Epithelial cell of prostate (primary cell): Measurements from ENCODE around the gene ABCC11.

Experiments
- DNase-seq: peaks from one replicate; pipeline ENCODE4 v3.0.0-alpha.2; 2011; ENCODE audit warnings: low read depth, low spot score
- H3K27ac ChIP-seq: fragments of 450-650 bp; 2 replicates; pipeline ENCODE4 v1.5.1; 2017; ENCODE audit warnings: mild to moderate bottlenecking

The ABCC11 gene

DNA sequence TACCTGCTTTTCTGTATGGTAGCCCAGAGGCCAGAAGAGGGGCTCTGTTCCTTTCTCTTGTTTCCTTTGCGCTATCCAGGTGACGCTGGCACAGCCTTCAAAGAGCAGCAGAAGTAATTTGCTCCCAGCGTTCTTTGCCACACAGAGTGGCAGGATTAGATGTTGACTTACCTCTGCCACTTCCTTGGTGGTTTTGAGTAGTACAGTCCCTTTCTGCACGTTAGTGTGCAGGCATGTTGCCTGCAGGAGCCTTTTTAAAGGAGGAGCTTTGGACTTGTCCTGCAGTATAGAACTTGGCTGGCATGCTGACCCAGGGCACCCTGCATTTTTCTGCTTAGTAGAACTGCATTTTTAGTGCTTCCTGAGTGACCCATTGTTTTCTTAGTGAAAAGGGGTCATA, at the start of gene ABCC11:
ABCC11 (minus strand) TSS at position 229 of the 400 bp plus-strand sequence. CDS start 15,618 bp downstream, outside the sequence.
- H3K27ac ChIP-seq: no peak within 1 kb of the TSS
- DNase-seq: no peak

DNA sequence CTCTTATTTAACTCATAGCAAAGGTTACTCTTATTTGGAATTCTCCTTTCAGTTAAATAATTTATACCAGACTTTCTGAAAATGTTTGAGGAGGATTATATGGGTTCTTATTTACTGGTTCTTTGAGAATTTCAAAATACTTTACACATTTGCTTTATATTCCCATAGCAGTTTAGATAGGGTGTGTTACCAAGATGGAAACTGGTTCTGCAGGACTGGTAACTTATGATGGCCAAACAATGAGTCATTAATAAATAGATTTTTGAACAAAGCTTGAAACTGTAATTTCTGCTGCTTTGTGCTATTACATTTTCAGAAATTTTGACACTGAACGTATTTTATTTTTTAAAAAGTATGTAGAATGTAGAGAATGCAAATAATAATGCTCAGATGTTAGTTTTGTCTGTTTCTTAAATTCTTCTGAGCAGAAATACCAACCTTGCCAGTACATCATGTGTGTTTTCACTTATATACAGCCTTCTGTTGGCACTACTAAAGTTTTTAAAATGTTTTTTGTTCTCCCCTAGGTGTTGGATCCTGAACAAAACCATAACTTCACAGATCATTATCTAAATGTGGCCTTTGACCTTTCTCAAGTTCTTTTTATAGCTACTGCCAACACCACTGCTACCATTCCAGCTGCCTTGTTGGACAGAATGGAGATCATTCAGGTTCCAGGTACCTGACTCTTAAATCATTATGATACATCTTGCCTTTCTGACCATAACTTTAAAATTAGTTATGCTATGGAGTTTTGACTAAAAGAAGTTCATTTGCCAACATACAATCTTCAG, 48.3 kb upstream of the ABCC11 start:
- DNase-seq: peak; percentile 26
- H3K27ac ChIP-seq: peak overlapping the region; percentile 70

DNA sequence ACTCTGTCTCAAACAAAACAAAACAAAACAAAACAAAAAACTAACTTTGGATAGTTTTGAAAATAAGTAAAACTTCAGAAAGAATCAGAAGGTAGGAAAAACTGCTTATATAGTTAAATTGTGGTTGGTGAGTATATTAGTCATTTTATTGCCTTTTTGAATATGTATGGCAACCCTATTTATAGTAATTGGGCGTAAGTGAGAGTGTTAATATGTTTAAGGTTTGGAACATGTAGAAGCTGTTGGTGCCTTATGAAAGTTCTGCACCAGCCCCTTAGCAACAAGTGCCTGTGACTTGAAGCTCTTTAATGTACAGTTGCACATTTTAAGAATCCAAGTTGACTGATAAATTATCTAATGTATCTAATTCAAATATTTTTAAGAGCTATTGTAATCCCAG, 47.4 kb upstream of the ABCC11 start:
- peak overlapping the region; percentile 70 for H3K27ac ChIP-seq
- no peak for DNase-seq

DNA sequence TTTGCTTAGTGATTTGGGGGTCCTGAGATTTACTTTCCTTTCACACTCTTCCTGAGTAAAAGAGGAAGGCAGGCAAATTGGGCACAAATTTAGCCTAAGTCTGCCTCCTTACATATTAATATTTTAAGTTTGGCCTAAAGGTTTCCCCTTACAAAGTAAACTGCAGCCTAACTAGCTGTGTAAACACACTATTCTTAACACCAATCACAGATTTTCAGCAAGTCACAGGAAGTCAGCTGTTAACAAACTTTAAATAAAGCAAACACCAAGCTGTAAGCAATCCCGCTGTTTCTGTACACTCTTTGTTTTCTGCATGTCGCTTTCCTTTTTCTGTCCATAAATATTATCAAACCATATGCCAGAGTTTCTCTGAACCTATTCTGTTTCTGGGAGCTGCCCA, 45.1 kb upstream of the ABCC11 start:
- DNase-seq: no peak
- H3K27ac ChIP-seq: peak overlapping the region; percentile 90

DNA sequence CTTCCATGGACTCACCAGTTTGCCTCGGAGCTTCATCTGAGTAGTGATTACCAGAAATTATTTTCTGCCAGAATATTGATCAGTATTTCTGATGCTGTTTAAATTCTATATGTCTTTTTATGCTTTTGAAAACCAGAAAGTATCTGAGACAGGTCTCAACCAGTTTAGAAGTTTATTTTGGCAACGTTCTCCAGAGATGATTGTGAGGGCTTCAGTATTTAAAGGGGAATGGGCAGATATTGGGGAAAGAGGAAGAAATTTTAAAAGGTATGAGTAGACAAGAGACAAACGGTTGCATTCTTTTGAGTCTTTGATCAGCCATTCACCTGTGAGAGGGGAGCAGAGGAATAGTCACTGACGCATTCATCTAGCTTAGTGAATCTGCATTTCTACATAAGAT, 44.4 kb upstream of the ABCC11 start:
- H3K27ac ChIP-seq: peak overlapping the region; percentile 90

DNA sequence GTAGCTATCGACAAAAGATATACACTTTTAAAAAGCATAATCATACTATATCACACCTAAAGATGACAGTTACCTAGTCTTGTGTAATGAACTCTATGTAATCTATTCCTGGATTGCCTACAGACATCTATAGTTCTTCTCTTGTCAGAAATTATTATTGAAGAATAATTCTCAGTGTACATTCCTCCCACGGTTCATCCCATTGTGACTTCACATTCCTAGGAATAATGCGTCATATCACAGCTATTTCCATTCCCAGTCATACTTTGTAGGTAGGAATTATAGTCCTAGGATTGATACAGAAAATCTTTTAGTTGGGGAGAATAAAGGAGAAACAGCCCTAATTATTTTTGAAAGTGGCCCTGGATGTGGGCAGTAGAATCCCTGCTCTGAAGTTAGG, 44.0 kb upstream of the ABCC11 start:
- H3K27ac ChIP-seq: peak overlapping the region; percentile 90
- no peak for DNase-seq

More for the DNA sequence above, 44.4 kb upstream of the ABCC11 start:
- DNase-seq: no peak

DNA sequence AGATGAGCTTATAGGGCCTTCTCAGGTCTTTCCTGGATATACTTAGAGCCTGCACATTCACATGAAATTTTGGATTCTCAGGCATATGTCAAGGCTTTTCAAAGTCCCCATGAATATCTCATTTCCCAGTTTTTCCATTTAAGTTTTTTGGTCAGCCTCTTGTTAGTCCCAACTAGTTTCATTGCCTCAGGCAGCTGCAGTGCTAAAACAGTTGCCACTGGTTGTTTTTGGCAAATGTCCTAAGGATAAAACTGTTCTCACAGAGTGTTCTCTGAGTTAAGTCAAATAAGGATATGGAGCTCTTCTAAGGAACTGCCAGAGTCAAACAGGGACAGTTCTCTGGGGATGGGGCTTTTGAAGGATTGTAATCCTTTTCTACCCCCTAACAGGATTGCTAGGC, 39.9 kb upstream of the ABCC11 start:
- DNase-seq: no peak
- H3K27ac ChIP-seq: no peak overlapping the region

DNA sequence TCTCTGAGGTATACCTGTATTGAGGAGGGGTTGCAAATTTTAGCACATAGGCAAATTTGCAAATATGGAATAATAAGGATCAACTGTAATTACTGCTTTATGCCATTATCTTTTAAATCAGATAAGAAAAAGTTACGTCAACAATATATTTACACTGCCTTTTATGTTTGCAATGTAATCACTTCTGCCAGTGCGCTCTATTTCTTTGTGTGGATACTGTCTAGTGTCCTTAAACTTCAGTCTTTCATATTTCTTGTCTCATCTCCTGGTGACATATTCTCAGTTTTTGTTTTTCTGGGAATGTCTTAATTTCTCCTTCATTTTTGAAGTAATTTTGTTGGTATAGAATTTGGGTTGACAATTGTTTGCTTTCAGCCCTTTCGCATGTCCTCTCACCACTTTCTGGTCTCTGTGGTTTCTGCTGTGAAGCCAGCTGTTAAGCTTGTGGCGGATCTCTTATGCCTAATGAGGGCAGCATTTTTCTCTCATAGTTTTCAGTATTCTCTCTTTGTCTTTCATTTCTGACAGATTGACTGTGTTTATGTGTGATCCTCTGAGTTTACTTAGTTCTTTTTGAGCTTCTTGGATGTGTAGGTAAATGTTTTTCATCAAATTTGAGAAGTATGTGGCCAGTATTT, 37.6 kb upstream of the ABCC11 start:
- DNase-seq: no peak
- no peak overlapping the region for H3K27ac ChIP-seq

DNA sequence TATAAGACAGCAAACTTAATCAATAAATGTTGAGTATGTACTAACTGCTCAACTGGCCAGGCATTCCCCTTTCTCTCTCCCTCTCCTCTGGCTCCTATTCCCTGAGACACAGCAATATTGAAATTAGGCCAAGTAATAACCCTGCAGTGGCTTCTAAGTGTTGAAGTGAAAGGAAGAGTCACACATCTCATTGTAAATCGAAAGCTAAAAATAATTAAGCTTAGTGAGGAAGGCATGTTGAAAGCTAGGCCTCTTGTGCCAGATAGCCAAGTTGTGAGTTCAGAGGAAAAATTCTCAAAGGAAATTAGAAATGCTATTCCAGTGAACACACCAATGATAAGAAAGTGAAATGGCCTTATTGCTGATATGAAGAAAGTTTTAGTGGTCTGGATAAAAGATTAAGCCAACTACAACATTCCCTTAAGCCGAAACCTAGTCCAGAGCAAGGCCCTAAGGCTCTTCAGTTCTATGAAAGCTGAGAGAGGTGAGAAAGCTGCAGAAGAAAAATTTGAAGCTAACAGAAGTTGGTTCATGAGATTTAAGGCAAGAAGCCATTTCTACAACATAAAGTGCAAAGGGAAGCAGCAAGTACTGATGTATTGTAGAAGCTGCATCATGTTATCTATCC, 35.4 kb upstream of the ABCC11 start:
- DNase-seq: no peak
- no peak overlapping the region for H3K27ac ChIP-seq

DNA sequence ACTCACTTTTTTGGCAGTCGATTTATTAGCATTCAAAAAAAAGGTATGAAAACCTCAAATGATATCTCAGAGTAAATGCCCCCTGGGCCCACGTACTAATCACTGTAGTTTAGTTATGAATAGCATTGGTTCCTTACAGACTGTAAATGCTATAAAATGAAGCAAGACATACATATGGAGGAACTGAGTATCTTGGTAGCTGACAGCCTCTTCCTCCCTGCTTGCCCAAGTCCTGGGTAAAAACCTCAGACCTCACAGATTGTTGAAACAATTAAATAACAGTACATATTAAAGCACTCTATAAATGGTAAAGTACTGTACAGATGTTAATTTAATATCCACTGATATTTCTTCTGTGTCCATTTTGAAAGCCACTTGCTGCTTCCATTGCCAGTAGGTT, 33.2 kb upstream of the ABCC11 start:
- no peak overlapping the region for H3K27ac ChIP-seq

DNA sequence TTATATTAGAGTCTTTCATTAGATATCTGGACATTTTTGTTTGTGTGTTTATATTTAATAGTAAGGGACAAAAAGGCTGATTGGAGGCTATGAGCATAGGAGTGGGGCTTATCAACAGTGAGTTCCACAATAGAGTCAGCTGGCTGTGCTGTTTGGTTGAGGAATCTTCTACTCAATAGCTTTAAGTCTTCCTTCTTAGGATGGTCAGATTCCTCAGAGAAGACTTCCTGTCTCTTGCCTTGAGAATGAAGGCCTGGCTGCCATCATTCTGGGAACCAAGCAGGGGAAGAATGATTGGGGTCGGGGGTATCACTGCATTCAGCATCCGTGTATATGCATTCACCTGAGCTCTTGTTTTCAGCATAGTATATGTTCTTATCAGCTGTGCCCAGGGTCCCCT, 31.9 kb upstream of the ABCC11 start:
- no peak overlapping the region for H3K27ac ChIP-seq
- DNase-seq: no peak

More for the DNA sequence above, 33.2 kb upstream of the ABCC11 start:
- DNase-seq: no peak

DNA sequence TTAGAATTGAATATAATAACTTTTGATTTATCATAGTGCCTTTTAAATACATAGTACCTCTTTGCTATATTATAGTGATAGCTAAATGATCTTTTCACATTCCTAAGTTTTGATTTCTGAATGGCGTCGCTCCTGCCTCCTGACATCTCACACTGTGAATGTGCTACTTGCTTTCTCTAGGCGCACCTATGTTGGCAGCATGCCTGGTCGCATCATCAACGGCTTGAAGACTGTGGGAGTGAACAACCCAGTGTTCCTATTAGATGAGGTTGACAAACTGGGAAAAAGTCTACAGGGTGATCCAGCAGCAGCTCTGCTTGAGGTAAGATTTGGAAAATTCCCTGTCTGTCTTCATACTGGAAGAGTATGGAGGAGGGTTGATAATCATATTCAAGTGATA, 29.8 kb upstream of the ABCC11 start:
- no peak overlapping the region for H3K27ac ChIP-seq
- DNase-seq: no peak

DNA sequence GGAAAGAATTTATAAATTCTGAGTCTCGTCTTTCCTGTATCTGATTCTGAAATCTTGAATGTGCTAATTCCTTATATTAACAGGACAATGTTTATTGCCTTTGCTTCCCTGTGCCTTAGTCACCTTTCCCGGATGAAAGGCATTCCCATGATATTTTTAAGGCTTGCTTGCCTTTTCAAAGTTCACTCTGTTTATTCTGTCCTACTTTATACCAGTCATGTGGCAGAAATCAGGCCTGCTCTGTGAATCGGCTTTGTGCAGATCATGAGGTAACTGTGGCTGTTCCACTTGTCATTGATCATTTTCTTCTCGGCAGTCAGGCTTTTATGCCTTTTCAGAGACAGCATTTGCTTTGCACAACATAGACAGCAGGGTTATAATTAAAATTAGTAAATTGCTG, 28.8 kb upstream of the ABCC11 start:
- H3K27ac ChIP-seq: peak overlapping the region; percentile 52
- DNase-seq: no peak

DNA sequence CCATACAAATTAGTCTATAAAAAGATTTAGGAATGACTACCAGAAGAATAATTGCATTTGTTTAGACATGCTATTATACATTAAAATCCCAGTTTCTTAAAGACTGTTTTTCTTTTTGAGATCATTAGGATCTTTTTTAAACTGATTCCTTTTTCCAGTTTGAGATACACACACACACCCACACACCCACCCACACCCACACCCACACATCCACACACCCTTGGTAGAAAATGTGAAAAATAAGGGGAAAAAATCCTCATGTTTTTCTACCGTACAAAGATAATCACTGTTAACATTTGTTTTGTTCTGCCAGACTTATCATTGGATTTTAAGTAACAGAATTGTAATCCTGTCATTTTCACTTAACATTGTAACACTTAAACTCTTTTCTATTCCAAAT, 27.1 kb upstream of the ABCC11 start:
- H3K27ac ChIP-seq: no peak overlapping the region
- no peak for DNase-seq

DNA sequence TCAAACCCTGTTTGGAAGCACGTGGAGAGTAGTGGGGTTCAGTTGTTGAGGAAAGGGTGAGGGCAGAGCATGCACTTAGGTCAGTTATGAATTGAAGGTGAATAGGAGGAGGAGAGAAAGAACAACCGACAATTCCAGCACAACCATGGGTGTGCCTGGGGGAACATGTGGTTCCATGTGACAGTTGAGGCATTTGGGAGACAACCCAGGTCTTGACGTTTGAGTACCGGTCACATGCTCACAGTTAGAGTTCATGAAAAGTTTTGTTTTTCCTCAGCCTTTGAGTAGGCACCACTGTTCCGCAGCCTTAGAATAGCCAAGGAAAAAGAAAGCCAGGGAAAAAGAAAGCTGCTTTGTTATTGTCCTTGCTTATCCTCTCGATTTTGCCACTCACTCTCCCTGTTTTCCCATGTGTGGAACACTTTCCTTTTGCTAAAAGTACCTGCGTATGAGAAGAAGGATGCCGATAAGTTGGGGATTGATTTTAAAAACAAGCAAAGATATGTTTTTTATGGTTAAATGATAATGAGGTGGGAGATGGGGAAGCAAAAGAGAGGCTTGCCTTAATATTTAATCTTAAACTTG, 25.6 kb upstream of the ABCC11 start:
- DNase-seq: no peak
- no peak overlapping the region for H3K27ac ChIP-seq

DNA sequence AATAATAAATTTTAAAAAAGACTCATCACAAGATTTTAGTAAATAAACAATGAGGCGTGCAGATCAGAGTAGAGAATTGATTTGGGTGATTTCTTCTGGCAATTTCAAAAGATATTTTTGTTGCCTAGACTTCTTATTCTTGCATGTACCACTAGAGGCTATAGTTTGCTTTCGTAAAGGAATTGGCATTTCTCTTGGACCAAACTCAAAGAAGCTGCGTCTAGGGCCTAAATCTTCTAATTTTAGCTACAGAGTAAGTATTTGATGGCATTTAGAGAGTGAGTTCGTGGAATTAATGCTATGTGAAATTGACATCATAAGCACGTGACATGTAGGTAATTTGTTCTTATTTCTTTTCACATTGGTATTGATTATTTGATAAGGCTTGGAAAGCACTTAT, 24.4 kb upstream of the ABCC11 start:
- no peak for DNase-seq
- H3K27ac ChIP-seq: no peak overlapping the region

DNA sequence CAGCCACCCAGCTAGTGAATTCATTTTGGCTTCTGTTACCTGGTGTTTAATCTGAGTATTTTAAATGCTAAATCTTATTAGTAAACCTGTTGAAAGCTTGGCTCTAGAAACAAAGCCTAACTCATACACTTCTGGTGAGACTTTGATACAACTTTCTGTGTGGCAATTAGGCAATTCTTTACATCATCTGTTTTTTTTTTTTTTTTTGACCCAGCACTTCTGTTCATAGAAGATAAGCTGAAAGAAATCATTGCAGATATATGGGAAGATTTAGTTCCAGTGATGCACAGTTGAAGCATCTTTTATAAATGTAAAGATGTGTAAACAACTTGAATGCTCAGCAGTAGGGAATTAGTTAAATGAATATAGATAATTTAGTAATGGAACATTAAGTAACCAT, 21.7 kb upstream of the ABCC11 start:
- no peak for DNase-seq
- peak overlapping the region; percentile 3 for H3K27ac ChIP-seq

DNA sequence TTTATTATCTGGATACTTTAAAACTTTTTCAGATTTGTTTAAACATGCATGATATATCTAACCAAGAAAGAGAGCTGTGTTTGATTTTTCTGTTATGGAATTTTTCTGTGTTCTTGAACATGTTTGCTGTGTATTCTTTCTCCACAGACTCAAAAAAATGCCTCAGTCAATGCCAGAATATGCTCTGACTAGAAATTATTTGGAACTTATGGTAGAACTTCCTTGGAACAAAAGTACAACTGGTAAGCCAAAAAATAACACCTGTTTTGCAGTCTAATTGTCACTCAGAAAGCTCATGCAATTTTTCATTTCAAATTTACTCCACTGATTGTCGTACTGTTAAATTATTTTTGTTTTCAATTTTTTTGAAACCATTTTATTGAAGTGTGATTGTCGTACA, 15.3 kb upstream of the ABCC11 start:
- H3K27ac ChIP-seq: no peak overlapping the region
- DNase-seq: no peak

DNA sequence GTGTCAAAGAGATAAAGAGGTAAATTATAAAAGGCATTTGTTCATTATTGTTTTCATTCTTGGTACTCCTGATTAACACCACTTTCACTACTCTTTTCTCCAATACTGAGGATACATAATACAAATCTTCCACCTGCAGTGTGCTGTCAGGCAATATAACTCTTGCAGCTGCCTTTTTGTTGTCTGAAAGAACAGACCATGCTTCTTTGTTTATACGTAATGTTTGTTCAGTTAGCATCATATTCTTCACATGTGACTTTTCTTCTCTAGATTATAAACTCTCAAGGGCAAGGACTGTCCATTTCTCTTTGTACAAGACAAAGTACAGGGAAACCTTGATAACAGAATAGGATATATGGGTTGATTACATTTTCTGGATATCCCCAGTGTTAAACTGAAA, 14.2 kb upstream of the ABCC11 start:
- no peak overlapping the region for H3K27ac ChIP-seq
- DNase-seq: no peak

DNA sequence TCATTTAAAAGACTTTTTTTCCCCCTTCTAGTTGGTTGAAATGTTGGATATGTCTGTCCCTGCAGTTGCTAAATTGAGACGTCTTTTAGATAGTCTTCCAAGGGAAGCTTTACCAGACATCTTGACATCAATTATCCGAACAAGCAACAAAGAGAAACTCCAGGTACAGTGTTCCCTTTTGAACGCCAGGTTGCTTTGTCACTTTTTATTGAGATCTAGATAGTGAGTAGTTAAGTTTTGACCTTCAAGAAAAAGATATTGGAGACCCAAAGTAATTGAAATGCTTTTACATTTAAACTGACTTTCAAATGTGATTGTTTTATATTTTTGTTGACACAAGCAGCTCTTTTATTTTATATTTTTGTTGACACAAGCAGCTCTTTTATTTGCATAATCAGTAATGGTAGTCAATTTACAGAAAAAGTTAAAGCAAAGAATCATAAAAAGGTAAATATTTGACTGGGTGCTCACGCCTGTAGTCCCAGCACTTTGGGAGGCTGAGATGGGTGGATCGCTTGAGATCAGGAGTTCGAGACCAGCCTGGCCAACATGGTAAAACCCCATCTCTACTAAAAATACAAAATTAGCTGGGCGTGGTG, 9.3 kb upstream of the ABCC11 start:
- no peak for DNase-seq
- no peak overlapping the region for H3K27ac ChIP-seq

DNA sequence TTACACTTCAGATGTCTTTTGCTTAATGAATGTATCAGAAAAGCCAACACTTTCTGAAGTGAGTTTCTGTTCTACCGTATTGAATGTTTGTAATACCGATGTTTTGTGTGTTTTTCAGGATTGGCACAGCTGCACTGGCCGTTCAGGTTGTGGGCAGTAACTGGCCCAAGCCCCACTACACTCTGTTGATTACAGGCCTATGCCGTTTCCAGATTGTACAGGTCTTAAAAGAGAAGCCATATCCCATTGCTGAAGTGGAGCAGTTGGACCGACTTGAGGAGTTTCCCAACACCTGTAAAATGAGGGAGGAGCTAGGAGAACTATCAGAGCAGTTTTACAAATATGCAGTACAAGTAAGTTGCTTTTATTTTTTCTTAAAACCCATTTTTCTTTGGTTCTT, 4.7 kb upstream of the ABCC11 start:
- DNase-seq: no peak

More for the DNA sequence above, 4.7 kb upstream of the ABCC11 start:
- H3K27ac ChIP-seq: no peak overlapping the region
